HepG2 (cell line): ENCODE data around the gene CGREF1. TPM values are rescaled to one million over a fixed set of nuclear protein-coding genes. Genes with fewer than 3 reads are reported as not detected.

Experiments
- ARID3A ChIP-seq: IDR thresholded peaks from 2 replicates; pipeline ENCODE4 v1.6.1; 2012; ENCODE audit warnings: low read depth, low read length, improper control_type of control experiment
- ATF1 ChIP-seq: IDR thresholded peaks from 2 replicates; pipeline ENCODE4 v1.6.1; 2016; ENCODE audit warnings: mild to moderate bottlenecking, control low read depth
- CEBPB ChIP-seq: IDR thresholded peaks from 2 replicates; pipeline ENCODE4 v1.6.1; 2011; ENCODE audit warnings: low read depth, low read length, improper control_type of control experiment, borderline replicate concordance
- CERS6 ChIP-seq: sonication (generic); formaldehyde crosslinking; IDR thresholded peaks from 2 replicates; pipeline ENCODE4 v1.5.0; 2020; ENCODE audit warnings: missing genetic modification reagents
- CREBL2 ChIP-seq: sonication (generic); formaldehyde crosslinking; IDR thresholded peaks from 2 replicates; pipeline ENCODE4 v1.8.1; 2023; ENCODE audit warnings: missing genetic modification reagents, mild to moderate bottlenecking, borderline replicate concordance
- DMTF1 ChIP-seq: sonication (generic); formaldehyde crosslinking; IDR thresholded peaks from 2 replicates; pipeline ENCODE4 v1.4.0; 2020; ENCODE audit warnings: mild to moderate bottlenecking, missing genetic modification reagents
- EHMT2 ChIP-seq: fragments of 200-600 bp; sonication (generic); IDR thresholded peaks from 2 replicates; pipeline ENCODE4 v1.7.0; 2017; ENCODE audit warnings: antibody characterized with exemption, low read depth, low read length, borderline replicate concordance
- HMGA1 ChIP-seq: sonication (generic); formaldehyde crosslinking; conservative IDR thresholded peaks from 2 replicates; pipeline ENCODE4 v1.4.0; 2020; ENCODE audit warnings: missing genetic modification reagents
- KDM2A ChIP-seq: sonication (generic); formaldehyde crosslinking; IDR thresholded peaks from 2 replicates; pipeline ENCODE4 v1.4.0; 2020; ENCODE audit warnings: low read depth, missing genetic modification reagents, borderline replicate concordance
- KDM5B ChIP-seq: sonication (generic); formaldehyde crosslinking; IDR thresholded peaks from 2 replicates; pipeline ENCODE4 v1.4.0; 2020; ENCODE audit warnings: missing genetic modification reagents, mild to moderate bottlenecking, borderline replicate concordance
- MBNL3 ChIP-seq: fragments of 250-450 bp; sonication (Bioruptor Pico); conservative IDR thresholded peaks from 2 replicates; pipeline ENCODE4 v1.8.0; 2022; ENCODE audit warnings: mild to moderate bottlenecking, inconsistent platforms
- MNT ChIP-seq: fragments of 450-650 bp; IDR thresholded peaks from 2 replicates; pipeline ENCODE4 v1.6.1; 2016
- MYPOP ChIP-seq: sonication (generic); formaldehyde crosslinking; IDR thresholded peaks from 2 replicates; pipeline ENCODE4 v1.8.1; 2023; ENCODE audit warnings: mild to moderate bottlenecking, moderate library complexity, missing genetic modification reagents
- SCMH1 ChIP-seq: sonication (generic); formaldehyde crosslinking; IDR thresholded peaks from 2 replicates; pipeline ENCODE4 v1.9.0; 2021; ENCODE audit warnings: missing genetic modification reagents, mild to moderate bottlenecking, borderline replicate concordance
- SYNCRIP ChIP-seq: fragments of 200-400 bp; formaldehyde crosslinking; IDR thresholded peaks from 2 replicates; pipeline ENCODE4 v1.6.1; 2018; ENCODE audit warnings: mild to moderate bottlenecking, low read depth, low read length; ENCODE audit not compliant: insufficient read depth
- ZBTB8A ChIP-seq: sonication (generic); formaldehyde crosslinking; IDR thresholded peaks from 2 replicates; pipeline ENCODE4 v1.4.0; 2020; ENCODE audit warnings: mild to moderate bottlenecking, low read depth, missing genetic modification reagents, borderline replicate concordance
- ZFP1 ChIP-seq: IDR thresholded peaks from 2 replicates; pipeline ENCODE4 v1.6.1; 2016
- ZFP62 ChIP-seq: sonication (generic); formaldehyde crosslinking; IDR thresholded peaks from 2 replicates; pipeline ENCODE4 v1.4.0; 2020; ENCODE audit warnings: missing genetic modification reagents
- ZNF546 ChIP-seq: sonication (generic); formaldehyde crosslinking; conservative IDR thresholded peaks from 2 replicates; pipeline ENCODE4 v1.8.1; 2023; ENCODE audit warnings: mild to moderate bottlenecking, missing genetic modification reagents
- ZNF619 ChIP-seq: sonication (generic); formaldehyde crosslinking; IDR thresholded peaks from 2 replicates; pipeline ENCODE4 v1.4.0; 2020; ENCODE audit warnings: mild to moderate bottlenecking, missing genetic modification reagents
- ZNF792 ChIP-seq: IDR thresholded peaks from 2 replicates; pipeline ENCODE4 v1.6.1; 2016
- polyA plus RNA-seq, 8 experiments: library from polyadenylated mRNA; depleted of rRNA in 3 of 8; stranded (reverse) in 7 of 8; unstranded in 1 of 8; fragments of >200 nt; fragmentation: Illumina TruSeq in 4 of 8; extraction: Trizol in 4 of 8; gene quantifications; 2 replicates each; pipeline versions ENCODE4 v1.2.1 to v1.2.3, GENCODE V29; 2011 to 2016; ENCODE audit warnings: low read depth in 4 of 8, missing spikeins in 1 of 8, mixed read lengths in 1 of 8; ENCODE audit not compliant: insufficient read depth in 1 of 8
- total RNA-seq, 5 experiments: library from RNA; depleted of rRNA; stranded (reverse); fragments of >200 nt; fragmentation: Illumina TruSeq; extraction: Trizol; gene quantifications; 2 replicates each; pipeline ENCODE4 v1.2.3, GENCODE V29; 2016; ENCODE audit warnings: low read depth in 1 of 5

The CGREF1 gene
- total and polyA plus RNA-seq, 2 of the 13 experiments (the other 11 are each of a cell fraction or from before 2014, with no cell fraction given) = 13.9 to 23.4 TPM

- TF ChIP-seq MYPOP (0 out of 2 replicates have a peak, but pooled peaks have one; percentile 57), HMGA1 (CRISPR knock-in tag) (no peak), CREBL2 (CRISPR knock-in tag) (no peak), ZFP62 (CRISPR knock-in tag) (no peak), ZNF546 (CRISPR knock-in tag) (peak; percentile 67; the same call in 1 of the 2 replicates), ZFP1 (CRISPR knock-in tag) (peak; percentile 76; the same call in 1 of the 2 replicates), ZNF792 (CRISPR knock-in tag) (no peak; the same call in 1 of the 2 replicates), MNT (peak; percentile 63), ATF1 (CRISPR knock-in tag) (no peak), ZBTB8A (CRISPR knock-in tag) (no peak), ZNF619 (CRISPR knock-in tag) (no peak; the same call in 1 of the 2 replicates), SYNCRIP (no peak), CEBPB (no peak), ARID3A (peak; percentile 91), CERS6 (CRISPR knock-in tag) (no peak), KDM2A (CRISPR knock-in tag) (peak; percentile 54; the same call in 1 of the 2 replicates), MBNL3 (CRISPR knock-in tag) (no peak), SCMH1 (CRISPR knock-in tag) (no peak), DMTF1 (no peak), EHMT2 (no peak; the same call in 1 of the 2 replicates), KDM5B (CRISPR knock-in tag) (no peak; the same call in 1 of the 2 replicates)
Measured at GRCh38 chr2:27093430-27094352, 25.2 kb downstream of the CGREF1 start (continued).
